Keratinocyte (primary cell): ENCODE measurements around the gene PROC. TPM values are rescaled to one million over a fixed set of nuclear protein-coding genes. Genes with fewer than 3 reads are reported as not detected.

Experiments used
- DNase-seq: peaks from one replicate; pipeline ENCODE4 v3.0.0-alpha.2; 2011; ENCODE audit warnings: low read depth, missing footprints, low spot score
- FAIRE-seq: peaks from 2 replicates; lab custom pipeline; 2011; peaks lifted over from hg19 to GRCh38; lab: Jason Lieb, UNC
- H2AFZ ChIP-seq: 2 replicates; pipeline ENCODE4 v1.6.0; 2012; ENCODE audit warnings: low read length, control low read depth, inconsistent platforms; ENCODE audit not compliant: control insufficient read depth
- H3K27ac ChIP-seq: 2 replicates; pipeline ENCODE4 v1.5.1; 2011; ENCODE audit warnings: low read length; ENCODE audit not compliant: control insufficient read depth, insufficient read depth
- H3K27me3 ChIP-seq: 3 replicates; pipeline ENCODE4 v1.6.0; 2011; ENCODE audit warnings: low read length; ENCODE audit not compliant: control insufficient read depth, insufficient read depth; ENCODE audit errors: extremely low read depth
- H3K36me3 ChIP-seq, 2 experiments: 2 replicates in 1 of 2; 3 replicates in 1 of 2; pipeline ENCODE4 v1.5.1; 2011; ENCODE audit warnings: low read length in 2 of 2, mild to moderate bottlenecking in 1 of 2; ENCODE audit not compliant: control insufficient read depth in 2 of 2, insufficient read depth in 2 of 2; ENCODE audit errors: extremely low read depth in 1 of 2
- H3K4me1 ChIP-seq: 3 replicates; pipeline ENCODE4 v1.5.1; 2011; ENCODE audit warnings: low read length; ENCODE audit not compliant: control insufficient read depth, insufficient read depth; ENCODE audit errors: extremely low read depth
- H3K4me2 ChIP-seq: 3 replicates; pipeline ENCODE4 v1.6.0; 2011; ENCODE audit warnings: low read depth, low read length; ENCODE audit not compliant: control insufficient read depth, insufficient read depth; ENCODE audit errors: extremely low read depth
- H3K4me3 ChIP-seq, 3 experiments: fragments of 200-600 bp in 1 of 3; sonication (generic) in 1 of 3; 2 replicates in 2 of 3; 3 replicates in 1 of 3; pipeline ENCODE4 v1.5.1; 2011 to 2016; ENCODE audit warnings: low read length in 3 of 3, mild to moderate bottlenecking in 3 of 3, control low read depth in 2 of 3, inconsistent platforms in 1 of 3, low read depth in 1 of 3, mixed read lengths in 1 of 3, mixed run types in 1 of 3, moderate library complexity in 1 of 3; ENCODE audit not compliant: control insufficient read depth in 2 of 3, insufficient read depth in 2 of 3; ENCODE audit errors: extremely low read depth in 1 of 3
- H3K79me2 ChIP-seq: 2 replicates; pipeline ENCODE4 v1.6.0; 2012; ENCODE audit warnings: low read length; ENCODE audit not compliant: control insufficient read depth, insufficient read depth
- H3K9ac ChIP-seq: 3 replicates; pipeline ENCODE4 v1.6.0; 2011; ENCODE audit warnings: low read length; ENCODE audit not compliant: control insufficient read depth, insufficient read depth; ENCODE audit errors: extremely low read depth
- H3K9me1 ChIP-seq: 3 replicates; pipeline ENCODE4 v1.6.0; 2011; ENCODE audit warnings: low read length; ENCODE audit not compliant: control insufficient read depth, insufficient read depth; ENCODE audit errors: extremely low read depth
- H3K9me3 ChIP-seq: 2 replicates; pipeline ENCODE4 v1.5.1; 2012; ENCODE audit warnings: low read depth, low read length; ENCODE audit not compliant: control insufficient read depth
- H4K20me1 ChIP-seq: 3 replicates; pipeline ENCODE4 v1.6.0; 2011; ENCODE audit warnings: low read length; ENCODE audit not compliant: control insufficient read depth, insufficient read depth; ENCODE audit errors: extremely low read depth
- EZH2 ChIP-seq: IDR thresholded peaks from one replicate; pipeline ENCODE4 v1.6.1; 2012; ENCODE audit warnings: inconsistent platforms, mild to moderate bottlenecking, low read length, moderate library complexity
- dilution Hi-C: fragments of 300-500 bp; cut with MboI; formaldehyde crosslinking; loops from one replicate; pipeline ENCODE4 v1.7.0; 2020; ENCODE audit warnings: low sequenced_read_pairs; ENCODE audit not compliant: extremely low pct_ligation_motif_present
- polyA plus RNA-seq, 5 experiments: library from polyadenylated mRNA; depleted of rRNA in 3 of 5; stranded (reverse) in 3 of 5; stranded (forward) in 1 of 5; unstranded in 1 of 5; fragments of >200 nt; gene quantifications; 1 replicate in 1 of 5; 2 replicates in 3 of 5; 3 replicates in 1 of 5; pipeline versions ENCODE4 v1.2.1 to v1.2.3, GENCODE V29; 2011 to 2012; ENCODE audit warnings: missing spikeins in 2 of 5, low read depth in 1 of 5, low replicate concordance in 1 of 5
- TF ChIP-seq, protein P1 (sequence below), 3 experiments: IDR thresholded peaks in 1 of 3; conservative IDR thresholded peaks in 1 of 3; optimal IDR thresholded peaks in 1 of 3; 2 replicates in 2 of 3; 3 replicates in 1 of 3; pipeline versions ENCODE3 to v1.5.1; 2011; ENCODE audit warnings: low read length in 3 of 3, mild to moderate bottlenecking in 3 of 3, moderate library complexity in 2 of 3, control low read depth in 1 of 3, inconsistent platforms in 1 of 3; ENCODE audit not compliant: insufficient read depth in 2 of 3; ENCODE audit errors: extremely low read depth in 1 of 3

The PROC gene
- polyA plus RNA-seq, 1 donor (not counting 4 experiments of a cell fraction or from before 2014, with no cell fraction given) = 0.16 TPM

- dilution Hi-C loops = no loop called here
- peaks cover 70% of the 10 kb centered on the region for H3K79me2 ChIP-seq
- no peak overlapping the region for H3K9ac ChIP-seq
- H3K9me3 ChIP-seq = no peaks in the 10 kb centered on the region
- H3K4me2 ChIP-seq = no peak overlapping the region
- H2AFZ ChIP-seq = no peak overlapping the region
- H3K4me1 ChIP-seq = peaks cover 13% of the 10 kb centered on the region
- peaks cover 1% of the 10 kb centered on the region for H4K20me1 ChIP-seq
- H3K9me1 ChIP-seq = no peaks in the 10 kb centered on the region
- no peaks in the 10 kb centered on the region for H3K36me3 ChIP-seq
- H3K4me3 ChIP-seq = no peak overlapping the region
- no peaks in the 10 kb centered on the region for H3K27me3 ChIP-seq
- no peak for TF ChIP-seq EZH2
- TF ChIP-seq, protein P1, sequence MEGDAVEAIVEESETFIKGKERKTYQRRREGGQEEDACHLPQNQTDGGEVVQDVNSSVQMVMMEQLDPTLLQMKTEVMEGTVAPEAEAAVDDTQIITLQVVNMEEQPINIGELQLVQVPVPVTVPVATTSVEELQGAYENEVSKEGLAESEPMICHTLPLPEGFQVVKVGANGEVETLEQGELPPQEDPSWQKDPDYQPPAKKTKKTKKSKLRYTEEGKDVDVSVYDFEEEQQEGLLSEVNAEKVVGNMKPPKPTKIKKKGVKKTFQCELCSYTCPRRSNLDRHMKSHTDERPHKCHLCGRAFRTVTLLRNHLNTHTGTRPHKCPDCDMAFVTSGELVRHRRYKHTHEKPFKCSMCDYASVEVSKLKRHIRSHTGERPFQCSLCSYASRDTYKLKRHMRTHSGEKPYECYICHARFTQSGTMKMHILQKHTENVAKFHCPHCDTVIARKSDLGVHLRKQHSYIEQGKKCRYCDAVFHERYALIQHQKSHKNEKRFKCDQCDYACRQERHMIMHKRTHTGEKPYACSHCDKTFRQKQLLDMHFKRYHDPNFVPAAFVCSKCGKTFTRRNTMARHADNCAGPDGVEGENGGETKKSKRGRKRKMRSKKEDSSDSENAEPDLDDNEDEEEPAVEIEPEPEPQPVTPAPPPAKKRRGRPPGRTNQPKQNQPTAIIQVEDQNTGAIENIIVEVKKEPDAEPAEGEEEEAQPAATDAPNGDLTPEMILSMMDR (optimal IDR thresholded peaks at IDR 0.05 in 1 of 3, IDR thresholded peaks at IDR 0.05 in 1 of 3, conservative IDR thresholded peaks at IDR 0.05 in 1 of 3; ENCODE audit: extremely low read depth in 1 of 3, insufficient read depth in 2 of 3, low read length in 3 of 3) = no peak
- FAIRE-seq = no peak
- H3K27ac ChIP-seq = no peak overlapping the region
- no peak for DNase-seq
Measured at GRCh38 chr2:127381762-127382161, 36.5 kb upstream of the PROC start.

DNA sequence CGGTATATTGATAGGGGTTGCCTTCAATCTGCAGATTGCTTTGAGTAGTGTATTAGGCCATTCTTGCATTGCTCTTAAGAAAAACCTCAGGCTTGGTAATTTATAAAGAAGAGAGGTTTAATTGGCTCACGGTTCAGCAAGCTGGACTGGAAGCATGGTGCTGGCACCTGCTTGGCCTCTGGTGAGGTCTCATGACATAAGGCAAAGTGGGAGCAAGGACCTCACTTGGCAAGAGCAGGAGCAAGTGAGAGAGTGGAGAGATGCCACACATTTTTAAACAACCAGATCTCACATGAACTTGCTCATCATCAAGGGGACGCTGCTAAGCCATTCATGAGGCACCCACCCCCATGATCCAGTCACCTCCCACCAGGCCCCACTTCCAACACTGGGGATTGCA lies 35.4 kb upstream of the PROC start:
- Histone ChIP-seq H2AFZ (no peak overlapping the region), H3K9me1 (no peaks in the 10 kb centered on the region), H3K36me3 (no peaks in the 10 kb centered on the region), H3K27me3 (no peaks in the 10 kb centered on the region), H3K79me2 (peaks cover 66% of the 10 kb centered on the region), H3K4me1 (peaks cover 13% of the 10 kb centered on the region), H3K9me3 (no peaks in the 10 kb centered on the region), H3K9ac (no peak overlapping the region), H3K4me3 (no peak overlapping the region), H3K4me2 (no peak overlapping the region), H3K27ac (no peak overlapping the region), H4K20me1 (peaks cover 4% of the 10 kb centered on the region)
- TF ChIP-seq EZH2 = no peak
- TF ChIP-seq, protein P1 (optimal IDR thresholded peaks at IDR 0.05 in 1 of 3, IDR thresholded peaks at IDR 0.05 in 1 of 3, conservative IDR thresholded peaks at IDR 0.05 in 1 of 3; ENCODE audit: extremely low read depth in 1 of 3, insufficient read depth in 2 of 3, low read length in 3 of 3) = no peak
- DNase-seq = no peak
- no peak for FAIRE-seq
- dilution Hi-C loops = no loop called here
